ENCODE results near the gene TLE7.

TLE7 gene

GRCh38 chr16:71414038-71414437, 27.8 kb downstream of the TLE7 start:
- DNase-seq (ENCODE audit: extremely low read depth, low read depth) = no peak
- TF ChIP-seq CTCF (IDR thresholded peaks at IDR 0.05; ENCODE audit: low read depth, low read length) = no peak

- DNase-seq (ENCODE audit: extremely low read depth, low read depth) = no peak
- no peak for TF ChIP-seq CTCF (IDR thresholded peaks at IDR 0.05; ENCODE audit: low read depth, low read length)
These were observed 28.5 kb downstream of the TLE7 start for GRCh38 chr16:71413341-71413740.

DNA sequence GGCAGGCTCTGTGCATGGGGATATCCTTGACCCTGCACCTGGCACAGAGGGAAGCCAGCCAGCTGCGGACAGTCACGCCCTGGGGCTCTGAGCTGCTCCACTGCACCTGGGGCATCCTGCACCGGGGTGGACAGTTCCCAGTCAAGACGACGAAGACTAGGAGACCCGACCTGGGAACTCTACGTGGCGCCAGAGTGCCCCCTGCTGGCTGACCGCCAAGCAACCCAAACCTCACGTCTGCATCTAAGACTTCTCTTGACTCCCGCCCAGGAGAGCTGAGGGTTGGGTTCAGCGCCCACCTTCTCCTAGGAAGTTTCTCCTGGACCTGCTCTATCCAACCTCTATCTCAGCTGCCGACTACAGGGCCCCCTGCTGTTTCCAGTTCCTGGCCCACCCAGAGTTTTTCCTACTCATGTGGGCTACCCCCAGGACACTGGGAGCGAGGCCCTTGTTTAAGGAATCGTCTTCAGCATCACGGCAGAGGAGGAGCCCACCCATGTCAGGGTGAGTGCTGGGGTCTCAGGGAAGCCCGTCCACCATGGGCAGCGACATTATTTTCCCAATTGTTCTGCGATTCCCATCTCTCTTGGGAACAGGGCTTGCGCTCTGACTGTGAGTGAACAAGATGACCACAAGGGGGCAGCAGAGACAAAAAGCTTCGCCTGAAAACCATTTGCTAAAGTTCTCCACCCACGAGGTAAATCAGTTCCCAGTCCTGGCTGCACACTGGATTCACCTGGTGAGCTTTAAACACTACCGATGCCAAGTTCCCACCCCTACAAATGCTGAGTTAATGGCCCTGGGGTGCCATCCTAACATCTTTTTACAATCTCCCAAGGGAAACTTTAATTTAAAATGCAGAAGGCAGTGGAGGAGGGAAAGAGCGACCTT, 29.3 kb downstream of the TLE7 start:
- peak; percentile 29 for DNase-seq (ENCODE audit: extremely low read depth, low read depth)
- TF ChIP-seq CTCF (IDR thresholded peaks at IDR 0.05; ENCODE audit: low read depth, low read length) = peak; percentile 83

DNA sequence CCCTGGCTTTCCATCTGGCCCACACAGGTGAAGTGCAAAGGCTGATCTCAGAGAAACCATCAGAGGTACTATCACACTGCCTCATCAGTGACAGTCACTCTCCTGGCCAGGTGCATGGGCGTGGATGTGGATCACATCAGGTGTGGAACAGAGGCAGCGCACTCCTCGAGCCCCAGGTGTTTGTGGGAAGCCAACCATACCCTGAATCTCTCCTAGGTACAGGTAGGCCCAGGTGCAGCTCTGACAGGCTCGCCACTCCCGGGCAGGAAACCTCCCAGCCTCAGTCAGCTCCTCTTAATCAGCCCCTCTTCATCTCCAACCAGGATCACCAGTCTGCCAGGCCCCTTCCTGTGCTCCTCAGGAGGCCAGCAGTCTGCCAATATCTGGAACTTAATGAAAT, 31.7 kb downstream of the TLE7 start:
- no peak for DNase-seq (ENCODE audit: extremely low read depth, low read depth)
- TF ChIP-seq CTCF (IDR thresholded peaks at IDR 0.05; ENCODE audit: low read depth, low read length) = no peak

- no peak for DNase-seq (ENCODE audit: extremely low read depth, low read depth)
These were observed 32.7 kb downstream of the TLE7 start for GRCh38 chr16:71409011-71409775.

DNA sequence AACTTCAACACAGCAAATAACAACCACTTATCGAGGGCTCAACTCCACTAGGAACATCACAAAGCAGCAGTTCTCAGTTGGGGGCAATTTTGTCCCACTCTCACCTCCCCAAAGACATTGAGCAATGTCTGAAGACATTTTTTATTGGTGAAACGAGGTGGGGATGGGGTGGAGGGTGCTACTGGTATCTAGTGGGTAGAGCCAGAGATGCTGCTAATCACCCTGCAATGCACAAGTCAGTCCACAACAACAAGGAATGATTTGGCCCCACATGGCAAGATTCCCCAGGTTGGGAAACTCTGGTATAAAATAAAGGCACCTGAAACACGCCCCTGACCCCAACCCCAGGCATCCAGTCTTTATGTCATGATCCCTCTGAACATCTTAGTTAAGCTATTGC, 33.3 kb downstream of the TLE7 start:
- no peak for TF ChIP-seq CTCF (IDR thresholded peaks at IDR 0.05; ENCODE audit: low read depth, low read length)
- DNase-seq (ENCODE audit: extremely low read depth, low read depth) = no peak

More at GRCh38 chr16:71409011-71409775, 32.7 kb downstream of the TLE7 start:
- TF ChIP-seq CTCF (IDR thresholded peaks at IDR 0.05; ENCODE audit: low read depth, low read length) = no peak

- no peak for TF ChIP-seq CTCF (IDR thresholded peaks at IDR 0.05; ENCODE audit: low read depth, low read length)
- no peak for DNase-seq (ENCODE audit: extremely low read depth, low read depth)
These were observed 34.1 kb downstream of the TLE7 start for GRCh38 chr16:71407731-71408130.

All from AG09319 (cell line).